HUES6 (cell line): ENCODE data around the gene BCL2.

Source experiments
- H3K27ac ChIP-seq: 2 replicates; pipeline ENCODE4 v1.7.0; 2013; ENCODE audit warnings: low read depth, mild to moderate bottlenecking, low read length, inconsistent platforms
- H3K27me3 ChIP-seq: 2 replicates; pipeline ENCODE4 v1.6.1; 2013; ENCODE audit warnings: low read length; ENCODE audit not compliant: control insufficient read depth, insufficient read depth
- H3K36me3 ChIP-seq: 2 replicates; pipeline ENCODE4 v1.6.1; 2013; ENCODE audit warnings: low read length; ENCODE audit not compliant: control insufficient read depth, insufficient read depth
- H3K4me1 ChIP-seq: 2 replicates; pipeline ENCODE4 v1.6.1; 2013; ENCODE audit warnings: low read length; ENCODE audit not compliant: control insufficient read depth, insufficient read depth
- H3K4me3 ChIP-seq: 2 replicates; pipeline ENCODE4 v1.5.1; 2013; ENCODE audit warnings: low read depth, low read length
- H3K9ac ChIP-seq: one replicate; pipeline ENCODE4 v1.6.1; 2013; ENCODE audit warnings: mild to moderate bottlenecking, low read length
- H3K9me3 ChIP-seq: 2 replicates; pipeline ENCODE4 v1.6.1; 2013; ENCODE audit warnings: low read depth, low read length; ENCODE audit not compliant: control insufficient read depth, insufficient read depth

Gene BCL2

GRCh38 chr18:63142594-63143225 lies 176.9 kb downstream of the BCL2 start:
- H3K36me3 ChIP-seq = no peaks in the 10 kb centered on the region
- no peaks in the 10 kb centered on the region for H3K9me3 ChIP-seq
- H3K9ac ChIP-seq = no peak overlapping the region
- no peaks in the 10 kb centered on the region for H3K27me3 ChIP-seq
- no peak overlapping the region for H3K4me3 ChIP-seq
- H3K27ac ChIP-seq = no peak overlapping the region
- peaks cover 19% of the 10 kb centered on the region for H3K4me1 ChIP-seq

GRCh38 chr18:63141778-63142176 lies 177.8 kb downstream of the BCL2 start:
- Histone ChIP-seq H3K36me3 (no peaks in the 10 kb centered on the region), H3K9me3 (no peaks in the 10 kb centered on the region), H3K27ac (no peak overlapping the region), H3K27me3 (no peaks in the 10 kb centered on the region; the same call in 1 of the 2 replicates), H3K4me3 (no peak overlapping the region), H3K9ac (no peak overlapping the region), H3K4me1 (peaks cover 20% of the 10 kb centered on the region)

- Histone ChIP-seq H3K9ac (no peak overlapping the region), H3K27ac (no peak overlapping the region), H3K4me1 (peaks cover 18% of the 10 kb centered on the region)
These were observed 178.4 kb downstream of the BCL2 start for GRCh38 chr18:63140997-63141777.

GRCh38 chr18:63140038-63140450 lies 179.5 kb downstream of the BCL2 start:
- Histone ChIP-seq H3K27me3 (no peaks in the 10 kb centered on the region; the same call in 1 of the 2 replicates), H3K27ac (no peak overlapping the region), H3K4me1 (peaks cover 17% of the 10 kb centered on the region), H3K4me3 (no peak overlapping the region), H3K9me3 (no peaks in the 10 kb centered on the region), H3K9ac (no peak overlapping the region), H3K36me3 (no peaks in the 10 kb centered on the region)

More at GRCh38 chr18:63140997-63141777, 178.4 kb downstream of the BCL2 start:
- no peaks in the 10 kb centered on the region for H3K9me3 ChIP-seq
- H3K4me3 ChIP-seq = no peak overlapping the region
- H3K36me3 ChIP-seq = no peaks in the 10 kb centered on the region
- no peaks in the 10 kb centered on the region; the same call in 1 of the 2 replicates for H3K27me3 ChIP-seq

GRCh38 chr18:63138436-63139340 lies 180.9 kb downstream of the BCL2 start:
- H3K36me3 ChIP-seq = no peaks in the 10 kb centered on the region
- H3K4me3 ChIP-seq = peak overlapping the region; percentile 46
- H3K27ac ChIP-seq = no peak overlapping the region
- H3K27me3 ChIP-seq = no peaks in the 10 kb centered on the region; the same call in 1 of the 2 replicates
- H3K9me3 ChIP-seq = no peaks in the 10 kb centered on the region
- no peak overlapping the region for H3K9ac ChIP-seq
- peaks cover 17% of the 10 kb centered on the region for H3K4me1 ChIP-seq

- peak overlapping the region; percentile 46 for H3K4me3 ChIP-seq
- no peak overlapping the region for H3K9ac ChIP-seq
- no peaks in the 10 kb centered on the region for H3K9me3 ChIP-seq
- H3K27me3 ChIP-seq = no peaks in the 10 kb centered on the region; the same call in 1 of the 2 replicates
- no peaks in the 10 kb centered on the region for H3K36me3 ChIP-seq
- H3K27ac ChIP-seq = no peak overlapping the region
- peaks cover 17% of the 10 kb centered on the region for H3K4me1 ChIP-seq
These were observed 181.6 kb downstream of the BCL2 start for GRCh38 chr18:63137999-63138435.

- no peaks in the 10 kb centered on the region for H3K9me3 ChIP-seq
- H3K9ac ChIP-seq = no peak overlapping the region
- no peak overlapping the region for H3K4me3 ChIP-seq
- no peaks in the 10 kb centered on the region for H3K36me3 ChIP-seq
- H3K27ac ChIP-seq = no peak overlapping the region
- H3K27me3 ChIP-seq = no peaks in the 10 kb centered on the region; the same call in 1 of the 2 replicates
- H3K4me1 ChIP-seq = peaks cover 20% of the 10 kb centered on the region
These were observed 184.5 kb downstream of the BCL2 start for GRCh38 chr18:63135101-63135500.

GRCh38 chr18:63132819-63133200 lies 186.8 kb downstream of the BCL2 start:
- no peaks in the 10 kb centered on the region for H3K36me3 ChIP-seq
- H3K4me3 ChIP-seq = no peak overlapping the region
- no peak overlapping the region for H3K27ac ChIP-seq
- no peaks in the 10 kb centered on the region for H3K9me3 ChIP-seq
- no peak overlapping the region for H3K9ac ChIP-seq
- H3K4me1 ChIP-seq = peaks cover 5% of the 10 kb centered on the region
- no peaks in the 10 kb centered on the region; the same call in 1 of the 2 replicates for H3K27me3 ChIP-seq

- Histone ChIP-seq H3K4me3 (no peak overlapping the region), H3K4me1 (peaks cover 3% of the 10 kb centered on the region; the same call in 1 of the 2 replicates), H3K9ac (no peak overlapping the region), H3K27me3 (no peaks in the 10 kb centered on the region; the same call in 1 of the 2 replicates), H3K36me3 (no peaks in the 10 kb centered on the region), H3K27ac (no peak overlapping the region), H3K9me3 (no peaks in the 10 kb centered on the region)
These were observed 187.4 kb downstream of the BCL2 start for GRCh38 chr18:63131959-63132818.
